ENCODE measurements around the gene SLC7A6OS. TPM values are rescaled to one million over a fixed set of nuclear protein-coding genes. Genes with fewer than 3 reads are reported as not detected.

The SLC7A6OS gene
- total RNA-seq, 2 experiments from 2014 or later: 29.0 to 32.1 TPM

DNA sequence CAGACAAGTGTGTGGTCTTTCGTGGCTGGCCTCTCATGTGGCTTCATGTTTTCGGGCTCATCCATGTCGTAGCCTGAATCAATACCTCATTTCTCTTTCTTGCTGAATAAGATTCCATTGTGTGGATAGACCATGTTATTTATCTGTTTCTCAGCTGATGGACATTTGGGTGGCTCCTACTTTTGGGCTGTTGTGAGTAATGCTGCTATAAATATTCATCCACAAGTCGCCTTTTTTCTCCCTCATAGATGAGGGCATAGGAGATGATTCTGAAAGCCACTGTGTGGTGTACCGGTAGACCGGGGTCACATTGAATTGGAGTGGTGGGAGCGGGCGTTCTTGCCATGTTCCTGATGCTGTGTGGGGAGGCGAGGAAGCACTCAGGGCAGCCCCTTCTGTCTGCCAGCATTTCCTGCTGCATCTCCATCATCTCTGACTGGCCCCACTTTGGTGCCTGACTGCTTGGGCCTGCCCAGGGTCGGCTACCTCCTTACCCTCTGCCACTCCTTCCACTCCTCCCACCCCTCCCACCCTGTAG is 40.1 kb upstream of the SLC7A6OS start:
- CTCF ChIA-PET: no interaction called here

DNA sequence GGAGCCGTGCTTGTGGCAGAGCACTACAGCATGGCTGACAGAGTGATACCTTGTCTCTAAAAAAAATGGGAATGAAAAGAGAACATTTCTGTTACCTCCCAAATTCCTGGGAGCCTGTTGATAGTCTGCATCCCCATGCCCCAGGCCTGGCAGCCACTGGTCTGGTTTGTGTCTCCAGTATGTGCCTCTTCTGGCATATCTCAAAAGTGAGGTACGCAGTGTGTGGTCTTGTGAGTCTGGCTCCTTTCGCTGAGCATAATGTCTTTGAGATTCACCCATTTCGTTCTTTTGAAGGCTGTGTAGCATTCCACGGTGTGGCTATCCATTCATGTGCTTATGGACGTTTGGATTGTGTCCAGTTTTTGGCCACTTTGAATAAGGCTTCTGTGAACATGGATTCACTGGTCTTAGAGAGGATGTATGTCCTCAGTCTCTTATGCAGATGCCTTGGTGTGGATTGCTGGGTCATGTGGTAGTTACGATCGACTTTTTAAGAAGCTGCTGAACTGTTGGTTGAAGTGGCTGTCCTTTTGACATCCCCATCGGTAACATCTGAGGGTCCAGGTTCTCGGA is 39.2 kb upstream of the SLC7A6OS start:
- no peak overlapping the region for H3K4me3 ChIP-seq (ENCODE audit: low read length)
- no peak overlapping the region for H3K27ac ChIP-seq (ENCODE audit: low read depth in 1 of 2, low read length in 2 of 2)
- no peaks in the 10 kb centered on the region for H3K27me3 ChIP-seq (ENCODE audit: control insufficient read depth in 1 of 2, insufficient read depth in 2 of 2, low read length in 2 of 2)
- H3K9me3 ChIP-seq (ENCODE audit: control insufficient read depth in 1 of 2, insufficient read depth in 1 of 2, low read length in 2 of 2): no peaks in the 10 kb centered on the region
- peaks cover 6% of the 10 kb centered on the region for H3K4me1 Mint-ChIP-seq (ENCODE audit: low read depth)
- H3K27ac Mint-ChIP-seq: no peak overlapping the region
- ChIA-PET CTCF (no interaction called here), POLR2A (no interaction called here)
- peaks cover 80% of the 10 kb centered on the region for H3K36me3 ChIP-seq (ENCODE audit: insufficient read depth, low read length)
- H3K4me3 Mint-ChIP-seq: no peak overlapping the region
- H3K4me1 ChIP-seq (ENCODE audit: insufficient read depth, low read length): peaks cover 3% of the 10 kb centered on the region
- TF ChIP-seq, protein P1, sequence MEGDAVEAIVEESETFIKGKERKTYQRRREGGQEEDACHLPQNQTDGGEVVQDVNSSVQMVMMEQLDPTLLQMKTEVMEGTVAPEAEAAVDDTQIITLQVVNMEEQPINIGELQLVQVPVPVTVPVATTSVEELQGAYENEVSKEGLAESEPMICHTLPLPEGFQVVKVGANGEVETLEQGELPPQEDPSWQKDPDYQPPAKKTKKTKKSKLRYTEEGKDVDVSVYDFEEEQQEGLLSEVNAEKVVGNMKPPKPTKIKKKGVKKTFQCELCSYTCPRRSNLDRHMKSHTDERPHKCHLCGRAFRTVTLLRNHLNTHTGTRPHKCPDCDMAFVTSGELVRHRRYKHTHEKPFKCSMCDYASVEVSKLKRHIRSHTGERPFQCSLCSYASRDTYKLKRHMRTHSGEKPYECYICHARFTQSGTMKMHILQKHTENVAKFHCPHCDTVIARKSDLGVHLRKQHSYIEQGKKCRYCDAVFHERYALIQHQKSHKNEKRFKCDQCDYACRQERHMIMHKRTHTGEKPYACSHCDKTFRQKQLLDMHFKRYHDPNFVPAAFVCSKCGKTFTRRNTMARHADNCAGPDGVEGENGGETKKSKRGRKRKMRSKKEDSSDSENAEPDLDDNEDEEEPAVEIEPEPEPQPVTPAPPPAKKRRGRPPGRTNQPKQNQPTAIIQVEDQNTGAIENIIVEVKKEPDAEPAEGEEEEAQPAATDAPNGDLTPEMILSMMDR (IDR thresholded peaks at IDR 0.05): no peak
- H3K27me3 Mint-ChIP-seq: no peaks in the 10 kb centered on the region
- ATAC-seq (ENCODE audit: poor library complexity) (no peak), DNase-seq (no peak)
- H3K36me3 Mint-ChIP-seq (ENCODE audit: low read depth): peaks cover 98% of the 10 kb centered on the region
- no peaks in the 10 kb centered on the region for H3K9me3 Mint-ChIP-seq
- intact Hi-C loops (cut with DNase I, micrococcal nuclease): no loop called here

More for the DNA sequence above, 40.1 kb upstream of the SLC7A6OS start:
- ATAC-seq (ENCODE audit: poor library complexity) (no peak), DNase-seq (no peak)
- Histone ChIP-seq H3K9me3 (ENCODE audit: control insufficient read depth in 1 of 2, insufficient read depth in 1 of 2, low read length in 2 of 2) (no peaks in the 10 kb centered on the region), H3K27ac (ENCODE audit: low read depth in 1 of 2, low read length in 2 of 2) (no peak overlapping the region), H3K27me3 (ENCODE audit: control insufficient read depth in 1 of 2, insufficient read depth in 2 of 2, low read length in 2 of 2) (no peaks in the 10 kb centered on the region), H3K4me3 (ENCODE audit: low read length) (no peak overlapping the region), H3K4me1 (ENCODE audit: insufficient read depth, low read length) (peaks cover 12% of the 10 kb centered on the region), H3K36me3 (ENCODE audit: insufficient read depth, low read length) (peaks cover 74% of the 10 kb centered on the region)
- no peak overlapping the region for H3K27ac Mint-ChIP-seq
- POLR2A ChIA-PET: no interaction called here
- no peaks in the 10 kb centered on the region for H3K27me3 Mint-ChIP-seq
- H3K4me3 Mint-ChIP-seq: no peak overlapping the region
- intact Hi-C loops (cut with DNase I, micrococcal nuclease): no loop called here
- peaks cover 15% of the 10 kb centered on the region for H3K4me1 Mint-ChIP-seq (ENCODE audit: low read depth)
- TF ChIP-seq, protein P1 (IDR thresholded peaks at IDR 0.05): no peak
- H3K9me3 Mint-ChIP-seq: no peaks in the 10 kb centered on the region
- H3K36me3 Mint-ChIP-seq (ENCODE audit: low read depth): peaks cover 96% of the 10 kb centered on the region

DNA sequence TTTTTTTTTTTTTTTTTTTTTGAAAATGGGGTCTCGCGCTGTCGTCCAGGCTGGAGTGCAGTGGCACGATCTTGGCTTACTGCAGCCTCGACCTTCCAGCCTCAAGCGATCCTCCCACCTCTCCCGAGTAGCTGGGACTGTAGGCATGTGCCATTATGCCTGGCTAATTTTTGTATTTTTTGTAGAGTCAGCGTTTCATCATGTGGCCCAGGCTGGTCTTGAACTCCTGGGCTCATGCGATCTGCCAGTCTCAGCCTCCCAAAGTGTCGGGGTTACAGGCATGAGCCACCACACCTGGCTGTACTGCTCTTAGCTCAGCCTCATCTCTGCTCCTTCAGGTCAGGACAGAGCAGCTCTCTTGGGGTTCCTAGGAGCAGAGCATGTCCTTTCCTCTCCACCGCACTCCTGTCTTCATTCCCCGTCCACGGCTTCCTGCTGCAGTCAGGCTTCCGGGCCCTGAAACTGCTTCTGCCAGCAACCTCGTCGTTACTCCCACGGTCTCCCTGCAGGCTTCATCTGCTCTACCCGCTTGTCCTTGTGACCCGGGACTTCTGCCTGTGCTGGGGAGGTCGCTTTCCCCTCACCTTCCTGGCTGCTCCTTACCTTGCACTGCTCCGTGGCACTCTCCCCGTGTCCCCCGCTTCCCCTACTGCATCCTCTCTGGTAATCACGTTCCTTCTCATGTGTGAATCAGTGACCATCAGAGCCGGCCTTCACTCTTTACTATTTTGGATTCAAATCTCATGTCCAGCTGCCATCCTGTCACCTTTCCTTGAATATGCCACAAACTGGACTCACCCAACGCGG is 38.1 kb upstream of the SLC7A6OS start:
- Histone ChIP-seq H3K4me3 (ENCODE audit: low read length) (no peak overlapping the region), H3K36me3 (ENCODE audit: insufficient read depth, low read length) (peaks cover 81% of the 10 kb centered on the region), H3K9me3 (ENCODE audit: control insufficient read depth in 1 of 2, insufficient read depth in 1 of 2, low read length in 2 of 2) (no peaks in the 10 kb centered on the region), H3K27me3 (ENCODE audit: control insufficient read depth in 1 of 2, insufficient read depth in 2 of 2, low read length in 2 of 2) (no peaks in the 10 kb centered on the region), H3K27ac (ENCODE audit: low read depth in 1 of 2, low read length in 2 of 2) (no peak overlapping the region), H3K4me1 (ENCODE audit: insufficient read depth, low read length) (no peaks in the 10 kb centered on the region)
- TF ChIP-seq, protein P1 (IDR thresholded peaks at IDR 0.05): no peak
- Mint-ChIP-seq H3K4me3 (no peak overlapping the region), H3K27ac (no peak overlapping the region), H3K9me3 (no peaks in the 10 kb centered on the region), H3K27me3 (no peaks in the 10 kb centered on the region), H3K36me3 (ENCODE audit: low read depth) (peaks cover 96% of the 10 kb centered on the region), H3K4me1 (ENCODE audit: low read depth) (no peaks in the 10 kb centered on the region)
- ChIA-PET CTCF (interaction anchor here (0.7 kb wide), 1 partner anchor 87 kb away, joined by 3 read pairs; no protein-coding TSS in a partner anchor), POLR2A (no interaction called here)
- intact Hi-C loops (cut with DNase I, micrococcal nuclease): no loop called here
- no peak for DNase-seq
- ATAC-seq (ENCODE audit: poor library complexity): no peak

Measured in CD4-positive, alpha-beta T cell (primary cell).